ENCODE measurements around the gene PPP5C. TPM values are rescaled to one million over a fixed set of nuclear protein-coding genes. Genes with fewer than 3 reads are reported as not detected.

Gene PPP5C
- total RNA-seq, 1 experiment from 2014 or later, result 102 TPM

- Histone ChIP-seq H3K4me1 (ENCODE audit: control insufficient read depth in 1 of 2, insufficient read depth in 2 of 2, low read length in 2 of 2) (peaks cover 0 to 38% of the 10 kb centered on the region in 2 experiments; a peak in 2 of 4 replicates), H2AFZ (ENCODE audit: low read depth, low read length, poor library complexity, severe bottlenecking) (no peak overlapping the region), H3K36me3 (ENCODE audit: control insufficient read depth in 1 of 2, insufficient read depth in 2 of 2, low read length in 2 of 2) (peaks cover 16 to 18% of the 10 kb centered on the region in 2 experiments; a peak in 3 of 4 replicates), H3K9me3 (ENCODE audit: control insufficient read depth in 1 of 2, insufficient read depth in 1 of 2, low read depth in 1 of 2, low read length in 2 of 2) (no peaks in the 10 kb centered on the region), H3K79me2 (ENCODE audit: insufficient read depth, low read length) (peaks cover 69% of the 10 kb centered on the region), H3K4me3 (replicated peaks in 1 of 2; ENCODE audit: low read depth in 1 of 2, low read length in 2 of 2) (no peak overlapping the region), H3K27ac (ENCODE audit: low read depth, low read length) (peak overlapping the region; percentile 25; the same call in 1 of the 2 replicates), H4K20me1 (ENCODE audit: insufficient read depth) (no peaks in the 10 kb centered on the region), H3K9me2 (ENCODE audit: insufficient read depth) (no peaks in the 10 kb centered on the region), H3K4me2 (ENCODE audit: low read length) (no peak overlapping the region), H3K27me3 (ENCODE audit: insufficient read depth, low read length) (no peaks in the 10 kb centered on the region), H3K9ac (ENCODE audit: low read length) (no peak overlapping the region)
- intact Hi-C loops (cut with micrococcal nuclease), result no loop called here
- TF ChIP-seq TCF7L2 (IDR thresholded peaks at IDR 0.05; ENCODE audit: borderline replicate concordance, extremely low read depth, insufficient read depth, insufficient read length) (no peak), SIN3A (IDR thresholded peaks at IDR 0.05; ENCODE audit: low read depth) (no peak), POLR2AphosphoS5 (IDR thresholded peaks at IDR 0.05; ENCODE audit: low read depth, low read length) (no peak), YY1 (IDR thresholded peaks at IDR 0.05; ENCODE audit: extremely low read depth, insufficient replicate concordance, low read depth, low read length) (no peak), CEBPB (IDR thresholded peaks at IDR 0.05; ENCODE audit: low read depth) (no peak), SRF (IDR thresholded peaks at IDR 0.05; ENCODE audit: low read depth) (no peak), ELF1 (IDR thresholded peaks at IDR 0.05; ENCODE audit: borderline replicate concordance, low read depth) (no peak), ATF3 (IDR thresholded peaks at IDR 0.05) (no peak), RAD21 (IDR thresholded peaks at IDR 0.05; ENCODE audit: low read depth) (no peak), CBX3 (IDR thresholded peaks at IDR 0.05; ENCODE audit: low read depth) (no peak), SP1 (IDR thresholded peaks at IDR 0.05; ENCODE audit: low read depth) (no peak), CTCF (IDR thresholded peaks at IDR 0.05 in 2 of 3, conservative IDR thresholded peaks at IDR 0.05 in 1 of 3; ENCODE audit: borderline replicate concordance in 1 of 3, insufficient read depth in 1 of 3, low read depth in 2 of 3, low read length in 2 of 3) (no peak), REST (IDR thresholded peaks at IDR 0.05; ENCODE audit: low read depth) (no peak), JUND (IDR thresholded peaks at IDR 0.05) (no peak), EZH2 (IDR thresholded peaks at IDR 0.05) (no peak), ZNF274 (IDR thresholded peaks at IDR 0.05; ENCODE audit: low read depth, low read length) (no peak)
- ChIA-PET RAD21 (ENCODE audit: low non-redundant PET in 1 of 2, low total read pairs in 2 of 2, uncharacterized antibody in 2 of 2, unreplicated experiment in 2 of 2) (no interaction called here), CTCF (no interaction called here), POLR2A (no interaction called here)
- no peak for DNase-seq (ENCODE audit: low read depth, low spot score)
- BruUV-seq (replicated peaks), result no TSS peak
- no peak for ATAC-seq
These were observed 4.6 kb downstream of the PPP5C start for GRCh38 chr19:46351241-46352041.

All from HCT116 (cell line).